SH-SY5Y (cell line): ENCODE data around the gene CD34.

Experiments
- GATA2 ChIP-seq: IDR thresholded peaks from 2 replicates; pipeline ENCODE4 v1.6.1; 2011; ENCODE audit warnings: mild to moderate bottlenecking, low read depth, low read length
- GATA3 ChIP-seq: IDR thresholded peaks from 2 replicates; pipeline ENCODE4 v1.6.1; 2011; ENCODE audit warnings: low read depth, mild to moderate bottlenecking, low read length, moderate library complexity

The CD34 gene

GRCh38 chr1:207876131-207876530, 34.8 kb downstream of the CD34 start:
- no peak for TF ChIP-seq GATA3
- no peak for TF ChIP-seq GATA2

- TF ChIP-seq GATA2: no peak
- TF ChIP-seq GATA3: no peak
Measured at GRCh38 chr1:207875532-207875931, 35.4 kb downstream of the CD34 start.

- peak; percentile 72 for TF ChIP-seq GATA2
- no peak for TF ChIP-seq GATA3
Measured at GRCh38 chr1:207873055-207873890, 37.7 kb downstream of the CD34 start.

- no peak for TF ChIP-seq GATA2
- TF ChIP-seq GATA3: no peak
Measured at GRCh38 chr1:207872621-207873020, 38.3 kb downstream of the CD34 start.

GRCh38 chr1:207871117-207871649, 39.7 kb downstream of the CD34 start:
- TF ChIP-seq GATA3 (no peak), GATA2 (no peak)

GRCh38 chr1:207870306-207871031, 40.5 kb downstream of the CD34 start:
- no peak for TF ChIP-seq GATA2
- no peak for TF ChIP-seq GATA3

- TF ChIP-seq GATA2: no peak
- TF ChIP-seq GATA3: no peak
Measured at GRCh38 chr1:207869859-207870258, 41.1 kb downstream of the CD34 start.

- TF ChIP-seq GATA2 (peak; percentile 9; the same call in 1 of the 2 replicates), GATA3 (no peak)
Measured at GRCh38 chr1:207868774-207869721, 41.9 kb downstream of the CD34 start.

- TF ChIP-seq GATA3: no peak
- TF ChIP-seq GATA2: no peak
Measured at GRCh38 chr1:207868251-207868773, 42.6 kb downstream of the CD34 start.

- TF ChIP-seq GATA3: no peak
- no peak for TF ChIP-seq GATA2
Measured at GRCh38 chr1:207867136-207868109, 43.5 kb downstream of the CD34 start.

GRCh38 chr1:207866471-207867135, 44.3 kb downstream of the CD34 start:
- TF ChIP-seq GATA2 (peak; percentile 77), GATA3 (no peak)
